Stimulated activated naive CD8-positive, alpha-beta T cell treated with anti-CD3 and anti-CD28 coated beads, Interleukin-15, amount 100 ng/mL, for 72 hours (primary cell): Measurements from ENCODE around the gene PLEKHD1.

Experiments
- ATAC-seq: fragments of 150-1000 bp; cut with Tn5 transposase; 2 replicates; pipeline ENCODE4 v1.10.0; 2021; ENCODE audit warnings: mild to moderate bottlenecking, moderate library complexity
- DNase-seq, 2 donors: peaks; one replicate each; pipeline ENCODE4 v3.0.0; 2021 to 2022
- H3K27ac Mint-ChIP-seq, 2 donors: one replicate each; pipeline ENCODE4 v1.8.0; 2022; ENCODE audit warnings: mild to moderate bottlenecking in 2 of 2, mixed read lengths in 2 of 2, moderate library complexity in 2 of 2
- H3K27me3 Mint-ChIP-seq: one replicate; pipeline ENCODE4 v1.8.0; 2022; ENCODE audit warnings: mixed read lengths
- H3K4me1 Mint-ChIP-seq: one replicate; pipeline ENCODE4 v1.8.0; 2022; ENCODE audit warnings: mild to moderate bottlenecking, mixed read lengths
- H3K4me3 Mint-ChIP-seq, 2 donors: one replicate each; pipeline ENCODE4 v1.8.0; 2022; ENCODE audit warnings: mild to moderate bottlenecking in 2 of 2, mixed read lengths in 2 of 2, moderate library complexity in 1 of 2
- H3K9me3 Mint-ChIP-seq, 2 donors: one replicate each; pipeline ENCODE4 v1.8.0; 2022; ENCODE audit warnings: mixed read lengths in 2 of 2

The PLEKHD1 gene

DNA sequence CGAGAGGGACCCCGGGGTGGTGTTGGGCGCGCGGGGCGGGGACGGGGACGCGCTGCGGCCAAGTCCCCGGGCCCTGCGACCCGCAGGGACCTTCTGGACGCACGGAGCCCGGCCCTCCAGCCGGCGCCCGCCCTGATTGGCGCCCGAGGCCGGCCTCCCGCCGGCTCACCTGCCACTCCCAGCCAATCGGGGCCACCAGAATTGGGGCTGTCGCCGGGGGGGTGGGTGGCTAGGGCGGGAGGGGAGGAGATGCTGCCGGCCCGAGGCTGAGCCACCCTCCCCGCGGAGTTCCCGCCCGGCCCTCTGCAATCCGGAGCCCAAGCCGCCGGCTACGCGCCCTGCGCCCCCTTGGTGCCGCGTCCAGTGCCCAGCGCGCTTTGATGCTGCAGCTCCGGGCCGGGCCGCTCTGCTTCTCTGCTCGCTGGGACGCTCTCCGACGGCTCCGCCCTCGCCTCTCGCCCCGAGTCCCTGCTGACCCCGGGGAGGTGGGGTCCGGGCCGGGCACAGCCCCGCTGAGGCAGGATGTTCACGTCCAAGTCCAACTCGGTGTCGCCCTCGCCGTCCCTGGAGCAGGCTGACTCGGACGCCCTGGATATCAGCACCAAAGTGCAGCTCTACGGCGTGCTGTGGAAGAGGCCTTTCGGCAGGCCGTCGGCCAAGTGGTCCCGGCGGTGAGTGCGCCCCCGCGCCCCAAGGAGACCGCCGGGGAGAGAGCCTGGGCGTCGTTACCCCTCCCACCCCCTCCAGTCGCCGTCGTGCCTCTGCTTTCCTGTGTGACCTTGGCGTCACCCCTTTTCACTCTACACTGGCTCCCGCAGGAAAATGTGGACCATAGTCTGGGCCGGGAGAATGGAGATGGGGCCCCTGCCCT is at the start of gene PLEKHD1:
Gene PLEKHD1, plus strand, starts transcription at position 285 of the 871 bp plus-strand sequence. Its CDS starts 238 bp downstream, at position 523.
- ATAC-seq (peak; percentile 35), DNase-seq (peak in 1 of 2 donors; percentile 14)
- Mint-ChIP-seq H3K9me3 (no peaks in the 10 kb centered on the region), H3K4me3 (peak within 1 kb of the TSS in 1 of 2 donors; percentile 64), H3K4me1 (peaks cover 5% of the 10 kb centered on the region), H3K27ac (no peak within 1 kb of the TSS), H3K27me3 (peaks cover 68% of the 10 kb centered on the region)

DNA sequence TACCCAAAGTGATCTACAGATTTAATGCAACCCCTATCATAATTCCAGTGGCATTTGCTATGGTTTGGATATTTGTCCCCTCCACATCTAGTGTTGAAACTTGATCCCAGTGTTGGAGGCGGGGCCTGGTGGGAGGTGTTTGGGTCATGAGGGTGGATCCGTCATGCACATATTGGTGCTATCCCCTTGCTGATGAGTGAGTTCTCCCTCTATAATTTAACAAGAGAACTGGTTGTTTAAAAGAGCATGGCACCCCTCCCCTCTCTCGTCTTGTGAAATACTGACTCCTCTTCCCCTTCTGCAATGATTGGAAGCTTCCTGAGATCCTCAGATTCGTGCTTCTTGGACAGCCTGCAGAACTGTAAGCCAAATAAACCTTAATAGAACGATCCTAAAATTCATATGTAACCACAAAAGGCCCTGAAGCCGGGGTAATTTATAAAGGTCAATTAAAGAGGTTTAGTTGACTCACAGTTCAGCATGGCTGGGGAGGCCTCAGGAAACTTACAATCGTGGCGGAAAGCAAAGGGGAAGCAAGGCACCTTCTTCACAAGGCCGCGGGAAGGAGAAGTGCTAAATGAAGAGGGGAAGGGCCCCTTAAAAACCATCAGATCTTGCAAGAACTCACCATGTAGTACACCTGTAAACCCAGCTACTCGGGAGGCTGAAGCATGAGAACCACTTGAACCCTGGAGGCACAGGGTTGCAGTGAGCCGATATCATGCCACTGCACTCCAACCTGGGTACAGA is 44.8 kb upstream of the PLEKHD1 start:
- no peak for DNase-seq
- peak overlapping the region in 1 of 2 donors; percentile 82 for H3K27ac Mint-ChIP-seq
- H3K9me3 Mint-ChIP-seq, result no peaks in the 10 kb centered on the region
- no peak overlapping the region for H3K4me3 Mint-ChIP-seq
- no peaks in the 10 kb centered on the region for H3K27me3 Mint-ChIP-seq
- peaks cover 43% of the 10 kb centered on the region for H3K4me1 Mint-ChIP-seq
- ATAC-seq, result no peak

DNA sequence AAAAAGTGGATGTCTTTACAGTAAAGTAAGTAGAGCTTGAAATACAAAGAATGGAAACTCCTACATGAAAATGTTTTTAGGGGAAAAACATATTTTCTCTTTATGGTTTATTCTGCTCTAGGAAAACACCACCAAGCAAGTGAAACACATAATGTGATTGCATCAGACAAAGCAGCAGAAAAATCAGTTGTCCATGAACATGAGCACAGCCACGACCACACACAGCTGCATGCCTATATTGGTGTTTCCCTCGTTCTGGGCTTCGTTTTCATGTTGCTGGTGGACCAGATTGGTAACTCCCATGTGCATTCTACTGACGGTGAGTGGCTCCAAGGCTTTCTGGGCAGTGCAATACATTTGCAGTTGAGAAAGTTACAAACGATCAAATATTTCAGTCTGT is 42.6 kb upstream of the PLEKHD1 start:
- H3K27me3 Mint-ChIP-seq, result no peaks in the 10 kb centered on the region
- no peaks in the 10 kb centered on the region for H3K9me3 Mint-ChIP-seq
- peak overlapping the region; percentile 92 to 99 for H3K27ac Mint-ChIP-seq
- DNase-seq (peak; percentile 12 to 39), ATAC-seq (peak; percentile 73)
- peaks cover 43% of the 10 kb centered on the region for H3K4me1 Mint-ChIP-seq
- H3K4me3 Mint-ChIP-seq, result peak overlapping the region; percentile 73 to 93

DNA sequence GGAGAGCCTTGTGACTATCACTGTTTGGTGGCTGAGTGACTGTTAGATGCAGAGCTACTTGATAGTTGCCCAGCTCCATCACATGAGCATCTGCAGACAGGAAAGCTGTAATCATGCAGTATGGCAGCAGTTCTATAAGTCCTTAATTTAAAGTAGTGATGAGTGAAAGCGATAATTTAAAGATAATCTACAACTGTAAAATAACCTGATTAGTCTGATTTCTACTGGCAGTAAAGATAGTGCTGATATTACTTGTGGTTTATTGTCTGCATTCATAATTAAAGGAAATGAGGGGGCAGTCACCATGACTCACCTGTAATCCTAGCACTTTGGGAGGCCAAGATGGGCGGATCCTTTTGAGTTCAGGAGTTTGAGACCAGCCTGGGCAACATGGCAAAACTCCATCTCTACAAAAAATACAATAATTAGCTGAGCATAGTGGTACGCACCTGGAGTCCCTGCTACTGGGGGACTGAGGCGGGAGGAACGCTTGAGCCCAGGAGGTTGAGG is 41.2 kb upstream of the PLEKHD1 start:
- no peaks in the 10 kb centered on the region for H3K9me3 Mint-ChIP-seq
- peak overlapping the region; percentile 76 to 99 for H3K27ac Mint-ChIP-seq
- peak overlapping the region; percentile 73 to 93 for H3K4me3 Mint-ChIP-seq
- ATAC-seq (peak; percentile 59), DNase-seq (no peak)
- no peaks in the 10 kb centered on the region for H3K27me3 Mint-ChIP-seq
- peaks cover 43% of the 10 kb centered on the region for H3K4me1 Mint-ChIP-seq

DNA sequence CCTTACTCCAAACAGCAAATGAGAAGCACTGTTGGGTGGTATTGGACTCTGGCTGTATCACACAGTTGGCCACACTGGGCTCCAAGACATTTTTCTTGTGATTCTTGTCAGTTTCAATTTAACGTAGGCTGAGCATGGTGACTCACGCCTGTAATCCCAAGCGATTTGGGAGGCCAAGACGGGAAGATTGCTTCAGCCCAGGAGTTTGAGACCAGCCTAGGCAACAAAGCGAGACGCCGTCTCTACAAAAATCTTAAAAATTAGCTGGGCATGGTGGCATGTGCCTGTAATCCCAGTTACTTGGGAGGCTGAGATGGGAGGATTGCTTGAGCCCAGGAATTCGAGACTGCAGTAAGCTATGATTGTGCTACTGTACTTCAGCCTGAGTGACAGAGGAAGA is 35.3 kb upstream of the PLEKHD1 start:
- no peak overlapping the region for H3K4me3 Mint-ChIP-seq
- ATAC-seq, result no peak

DNA sequence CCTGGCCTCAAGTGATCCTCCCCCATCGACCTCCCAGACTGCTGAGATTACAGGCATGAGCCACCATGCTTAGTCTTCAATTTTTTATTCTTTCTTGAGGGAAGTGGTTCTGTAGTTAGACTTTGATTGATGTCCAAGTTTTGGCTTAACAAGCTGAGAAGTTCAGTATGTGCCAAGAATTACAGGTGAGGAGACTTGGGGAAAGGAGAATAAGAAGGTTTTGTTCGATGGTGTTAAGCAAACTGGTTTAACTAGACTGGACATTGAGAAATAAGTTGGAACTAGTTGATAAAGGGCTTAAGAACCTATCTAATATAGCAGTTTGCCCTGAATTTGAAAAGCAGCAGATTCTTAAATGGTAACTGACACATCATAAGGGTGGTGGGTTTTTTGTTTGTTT is 32.6 kb upstream of the PLEKHD1 start:
- ATAC-seq (no peak), DNase-seq (no peak)
- no peak overlapping the region for H3K4me3 Mint-ChIP-seq
- H3K27ac Mint-ChIP-seq, result no peak overlapping the region
- H3K9me3 Mint-ChIP-seq, result no peaks in the 10 kb centered on the region
- H3K27me3 Mint-ChIP-seq, result no peaks in the 10 kb centered on the region
- no peaks in the 10 kb centered on the region for H3K4me1 Mint-ChIP-seq

More for the DNA sequence above, 35.3 kb upstream of the PLEKHD1 start:
- DNase-seq, result no peak
- Mint-ChIP-seq H3K9me3 (no peaks in the 10 kb centered on the region), H3K27ac (no peak overlapping the region), H3K27me3 (no peaks in the 10 kb centered on the region), H3K4me1 (peaks cover 2% of the 10 kb centered on the region)

DNA sequence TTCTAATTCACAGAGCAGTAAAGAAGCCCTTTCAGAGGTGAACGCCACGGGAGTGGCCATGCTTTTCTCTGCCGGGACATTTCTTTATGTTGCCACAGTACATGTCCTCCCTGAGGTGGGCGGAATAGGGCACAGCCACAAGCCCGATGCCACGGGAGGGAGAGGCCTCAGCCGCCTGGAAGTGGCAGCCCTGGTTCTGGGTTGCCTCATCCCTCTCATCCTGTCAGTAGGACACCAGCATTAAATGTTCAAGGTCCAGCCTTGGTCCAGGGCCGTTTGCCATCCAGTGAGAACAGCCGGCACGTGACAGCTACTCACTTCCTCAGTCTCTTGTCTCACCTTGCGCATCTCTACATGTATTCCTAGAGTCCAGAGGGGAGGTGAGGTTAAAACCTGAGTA is 26.2 kb upstream of the PLEKHD1 start:
- H3K27ac Mint-ChIP-seq, result no peak overlapping the region
- H3K9me3 Mint-ChIP-seq, result no peaks in the 10 kb centered on the region
- H3K27me3 Mint-ChIP-seq, result no peaks in the 10 kb centered on the region
- no peak overlapping the region for H3K4me3 Mint-ChIP-seq
- H3K4me1 Mint-ChIP-seq, result no peaks in the 10 kb centered on the region
- no peak for ATAC-seq
- DNase-seq, result no peak

DNA sequence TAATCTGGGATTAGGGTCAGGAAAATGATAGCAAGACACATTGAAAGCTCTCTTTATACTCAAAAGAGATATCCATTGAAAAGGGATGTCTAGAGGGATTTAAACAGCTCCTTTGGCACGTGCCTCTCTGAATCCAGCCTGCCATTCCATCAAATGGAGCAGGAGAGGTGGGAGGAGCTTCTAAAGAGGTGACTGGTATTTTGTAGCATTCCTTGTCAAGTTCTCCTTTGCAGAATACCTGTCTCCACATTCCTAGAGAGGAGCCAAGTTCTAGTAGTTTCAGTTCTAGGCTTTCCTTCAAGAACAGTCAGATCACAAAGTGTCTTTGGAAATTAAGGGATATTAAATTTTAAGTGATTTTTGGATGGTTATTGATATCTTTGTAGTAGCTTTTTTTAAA is 25.4 kb upstream of the PLEKHD1 start:
- no peak for ATAC-seq
- Mint-ChIP-seq H3K27me3 (no peaks in the 10 kb centered on the region), H3K9me3 (no peaks in the 10 kb centered on the region), H3K27ac (no peak overlapping the region), H3K4me3 (no peak overlapping the region), H3K4me1 (no peaks in the 10 kb centered on the region)
- DNase-seq, result no peak

DNA sequence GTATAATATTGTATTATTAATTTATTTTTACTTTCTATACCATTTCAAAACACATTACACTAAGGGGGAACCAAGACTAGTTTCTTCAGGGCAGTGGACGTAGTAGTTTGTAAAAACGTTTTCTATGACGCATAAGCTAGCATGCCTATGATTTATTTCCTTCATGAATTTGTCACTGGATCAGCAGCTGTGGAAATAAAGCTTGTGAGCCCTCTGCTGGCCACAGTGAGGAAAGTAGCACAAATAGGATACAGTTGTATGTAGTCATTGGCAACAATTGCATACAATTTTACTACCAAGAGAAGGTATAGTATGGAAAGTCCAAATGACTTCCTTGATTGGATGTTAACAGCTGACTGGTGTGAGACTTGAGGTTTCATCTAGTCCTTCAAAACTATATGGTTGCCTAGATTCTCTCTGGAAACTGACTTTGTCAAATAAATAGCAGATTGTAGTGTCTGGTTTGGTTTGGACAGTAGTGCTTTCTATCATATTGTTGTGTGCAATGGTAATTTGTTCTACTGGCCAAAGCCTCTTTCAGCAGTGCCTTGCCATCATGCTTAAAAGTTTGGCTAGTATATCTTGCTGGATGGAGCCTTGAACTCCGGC is 24.3 kb upstream of the PLEKHD1 start:
- Mint-ChIP-seq H3K4me1 (no peaks in the 10 kb centered on the region), H3K4me3 (no peak overlapping the region), H3K27me3 (no peaks in the 10 kb centered on the region), H3K9me3 (no peaks in the 10 kb centered on the region), H3K27ac (peak overlapping the region in 1 of 2 donors; percentile 19)
- ATAC-seq (peak; percentile 92), DNase-seq (peak in 1 of 2 donors; percentile 66)

DNA sequence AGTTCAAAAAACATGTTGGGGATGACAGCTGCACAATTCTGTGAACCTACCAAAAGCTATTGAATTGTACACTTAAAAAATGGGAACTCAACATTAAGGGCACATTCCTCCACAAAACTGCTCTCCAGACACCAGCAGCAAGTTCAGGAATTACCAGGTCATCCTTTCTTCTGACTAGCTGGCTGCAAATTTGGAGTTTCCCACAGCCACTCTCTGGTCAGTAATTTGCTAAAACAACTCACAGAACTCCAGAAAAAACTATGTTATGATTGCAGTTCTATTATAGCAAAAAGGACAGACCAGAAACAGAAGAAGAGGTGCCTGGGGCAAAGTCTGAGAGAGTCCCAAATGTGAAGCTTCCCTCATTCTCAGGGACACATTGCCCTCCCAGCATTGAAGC is 20.1 kb upstream of the PLEKHD1 start:
- no peak for DNase-seq
- ATAC-seq, result no peak

DNA sequence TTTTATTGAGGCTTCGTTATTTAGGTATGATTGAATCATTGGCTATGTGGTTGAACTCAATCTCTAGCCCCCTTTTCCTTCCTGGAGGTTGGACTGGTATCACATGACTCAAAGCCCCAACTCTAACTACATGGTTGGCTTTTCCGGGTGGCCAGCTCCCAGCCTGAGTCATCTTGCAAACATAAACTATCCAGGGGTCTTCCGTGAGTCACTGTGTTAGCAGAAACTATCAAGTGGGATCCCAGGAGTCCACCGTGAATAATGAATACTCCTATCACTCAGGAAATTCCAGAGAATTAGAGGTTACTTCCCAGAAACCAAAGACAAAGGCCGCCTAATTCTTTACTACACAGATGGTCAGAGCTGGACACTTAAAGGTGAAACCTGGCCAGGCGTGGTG is 19.7 kb upstream of the PLEKHD1 start:
- Mint-ChIP-seq H3K9me3 (no peaks in the 10 kb centered on the region), H3K4me1 (no peaks in the 10 kb centered on the region)
- no peak for DNase-seq

More for the DNA sequence above, 20.1 kb upstream of the PLEKHD1 start:
- Mint-ChIP-seq H3K9me3 (no peaks in the 10 kb centered on the region), H3K4me3 (no peak overlapping the region), H3K4me1 (no peaks in the 10 kb centered on the region), H3K27ac (no peak overlapping the region), H3K27me3 (no peaks in the 10 kb centered on the region)

DNA sequence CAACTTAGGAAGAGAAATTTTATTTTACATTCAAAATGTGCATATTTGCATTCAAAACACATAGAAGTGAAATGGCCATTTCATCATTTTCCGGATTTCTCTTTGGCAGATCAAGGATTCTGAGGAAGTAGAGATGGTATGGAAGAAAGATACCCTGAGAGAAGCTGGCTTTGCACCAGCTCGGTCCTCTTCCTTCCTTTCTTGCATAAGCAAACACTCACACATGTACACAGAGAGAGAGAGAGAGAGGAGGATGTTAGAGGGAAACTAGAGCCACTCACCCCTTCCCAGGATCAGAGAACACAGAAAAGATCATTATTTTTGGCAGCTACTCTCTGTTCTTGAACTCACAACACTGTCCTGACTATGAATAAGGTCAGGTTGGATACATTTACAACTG is 15.6 kb upstream of the PLEKHD1 start:
- H3K4me1 Mint-ChIP-seq, result no peaks in the 10 kb centered on the region
- ATAC-seq, result no peak
- no peak for DNase-seq
- H3K9me3 Mint-ChIP-seq, result no peaks in the 10 kb centered on the region
- no peaks in the 10 kb centered on the region for H3K27me3 Mint-ChIP-seq
- peak overlapping the region in 1 of 2 donors; percentile 50 for H3K27ac Mint-ChIP-seq
- no peak overlapping the region for H3K4me3 Mint-ChIP-seq

More for the DNA sequence above, 19.7 kb upstream of the PLEKHD1 start:
- Mint-ChIP-seq H3K4me3 (no peak overlapping the region), H3K27me3 (no peaks in the 10 kb centered on the region), H3K27ac (no peak overlapping the region)
- no peak for ATAC-seq

DNA sequence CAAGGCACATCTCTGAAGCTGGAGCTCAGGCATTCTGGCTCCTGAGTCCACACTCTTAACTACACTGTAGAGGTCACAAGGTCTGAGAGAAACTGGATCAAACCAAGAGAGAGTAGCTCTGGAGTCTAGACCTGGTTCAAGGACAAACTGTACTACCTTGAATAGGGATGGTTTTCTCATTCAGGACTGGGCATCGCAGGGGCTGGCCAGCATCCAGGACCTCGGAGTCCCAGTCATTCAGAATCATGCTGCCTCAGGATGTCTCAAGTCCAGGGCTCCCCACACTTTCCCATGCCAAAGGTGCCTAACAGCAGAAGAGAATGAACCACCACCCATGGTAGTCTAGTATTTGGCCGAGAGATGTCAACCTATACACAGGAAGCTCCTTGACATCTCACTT is 13.1 kb upstream of the PLEKHD1 start:
- no peaks in the 10 kb centered on the region for H3K4me1 Mint-ChIP-seq
- no peak for ATAC-seq
- no peak overlapping the region for H3K4me3 Mint-ChIP-seq
- H3K27ac Mint-ChIP-seq, result peak overlapping the region in 1 of 2 donors; percentile 75
- no peaks in the 10 kb centered on the region for H3K9me3 Mint-ChIP-seq
- no peaks in the 10 kb centered on the region for H3K27me3 Mint-ChIP-seq
- no peak for DNase-seq

DNA sequence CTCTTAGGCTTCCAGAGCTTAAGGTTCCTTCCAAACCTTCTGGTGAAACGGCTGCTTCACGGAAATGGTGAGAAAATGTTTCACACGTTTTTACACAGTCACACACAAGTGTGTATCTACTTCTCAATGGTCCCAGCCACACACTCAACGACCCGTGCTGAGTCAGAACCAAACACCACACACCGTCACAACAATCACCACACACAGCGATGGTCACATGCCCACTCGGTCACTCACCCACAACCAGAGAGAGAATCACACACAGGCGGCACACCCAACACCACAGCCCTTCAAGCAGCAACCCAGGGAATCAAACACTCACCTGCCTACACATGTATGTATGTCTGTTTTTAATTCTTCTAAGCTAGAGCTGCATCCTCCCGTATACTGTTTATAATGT is 12.6 kb upstream of the PLEKHD1 start:
- no peaks in the 10 kb centered on the region for H3K4me1 Mint-ChIP-seq
- H3K4me3 Mint-ChIP-seq, result no peak overlapping the region
- H3K27ac Mint-ChIP-seq, result no peak overlapping the region
- ATAC-seq (no peak), DNase-seq (no peak)
- H3K9me3 Mint-ChIP-seq, result no peaks in the 10 kb centered on the region
- H3K27me3 Mint-ChIP-seq, result no peaks in the 10 kb centered on the region

DNA sequence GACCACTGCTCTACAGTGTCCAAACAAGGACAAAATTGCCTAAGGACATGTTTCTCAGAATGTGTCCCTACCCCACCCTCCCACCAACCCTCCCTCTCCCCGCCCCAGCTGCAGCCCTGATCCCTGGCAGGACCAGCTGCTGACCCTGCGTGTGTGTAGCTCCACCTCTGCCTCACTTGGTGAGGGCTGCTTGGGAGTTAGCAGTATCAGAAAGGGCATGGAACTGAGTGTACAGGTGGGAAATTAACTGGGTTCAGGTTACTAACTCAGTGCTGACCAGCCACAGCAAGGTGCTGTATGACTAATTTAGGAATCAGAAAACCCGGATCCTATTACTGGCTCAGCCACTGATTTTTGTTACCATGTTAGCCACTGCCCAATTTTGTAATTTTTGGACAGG is 11.3 kb upstream of the PLEKHD1 start:
- Mint-ChIP-seq H3K27ac (no peak overlapping the region), H3K27me3 (no peaks in the 10 kb centered on the region), H3K4me3 (no peak overlapping the region), H3K9me3 (no peaks in the 10 kb centered on the region), H3K4me1 (no peaks in the 10 kb centered on the region)
- ATAC-seq (no peak), DNase-seq (no peak)
